ENCODE results near the gene ADCYAP1R1. TPM values are rescaled to one million over a fixed set of nuclear protein-coding genes. Genes with fewer than 3 reads are reported as not detected.

ADCYAP1R1 gene
- total RNA-seq, 1 experiment from 2014 or later: 8.9 TPM

DNA sequence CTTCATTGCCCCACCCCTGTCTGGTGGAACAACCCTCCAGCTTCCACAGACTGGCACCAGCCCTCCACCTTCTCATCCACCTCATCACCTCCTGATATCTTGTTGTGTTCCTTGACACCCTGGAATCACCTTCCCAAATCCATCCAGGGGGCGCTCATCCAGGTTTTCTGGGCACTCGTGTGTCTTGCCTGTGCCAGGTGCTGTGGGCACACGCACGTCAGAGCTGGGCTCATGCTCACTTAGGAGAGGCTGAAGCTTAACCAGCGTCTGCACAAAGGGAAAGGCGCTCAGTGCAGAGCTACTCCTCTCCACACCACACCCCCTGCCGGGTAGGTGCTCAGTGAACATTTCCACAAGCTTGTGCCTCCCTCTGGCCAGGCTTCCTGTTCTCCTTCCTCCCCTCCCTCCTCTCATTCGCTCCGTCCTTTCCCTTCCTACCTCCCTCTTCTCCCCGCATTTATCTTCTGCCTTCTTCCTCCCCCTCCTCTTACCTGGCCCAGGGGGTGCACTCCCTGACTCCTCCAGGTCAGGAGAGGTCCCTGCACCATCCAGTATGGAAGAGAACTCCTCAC is 4.8 kb downstream of the ADCYAP1R1 start:
- WGBS (ENCODE audit: extremely low coverage, insufficient read length, low lambda C conversion rate): no CpG with 5 or more reads among the region's 10 CpGs
- peak; percentile 50 for DNase-seq
- Histone ChIP-seq H2AK5ac (ENCODE audit: insufficient read length, low read length) (no peak overlapping the region), H3K4me1 (ENCODE audit: insufficient read depth, low read length) (no peaks in the 10 kb centered on the region), H3K27me3 (ENCODE audit: insufficient read depth, low read length) (peaks cover 10% of the 10 kb centered on the region; the same call in 1 of the 2 replicates), H3K79me2 (ENCODE audit: insufficient read depth, low read length) (no peaks in the 10 kb centered on the region), H4K5ac (ENCODE audit: insufficient read length, low read depth, low read length) (no peak overlapping the region), H2BK5ac (ENCODE audit: insufficient read length, low read length) (no peak overlapping the region), H3K27ac (ENCODE audit: insufficient read length, low read depth, low read length) (no peak overlapping the region), H3K4me2 (ENCODE audit: insufficient read depth, insufficient read length, low read length) (no peak overlapping the region), H3T11ph (ENCODE audit: low read length) (no peak overlapping the region), H3K9ac (ENCODE audit: extremely low read depth, insufficient read length, low read length) (no peak overlapping the region), H2BK120ac (ENCODE audit: low read depth, low read length, poor library complexity, severe bottlenecking) (no peak overlapping the region), H2BK20ac (ENCODE audit: low read depth, low read length, poor library complexity, severe bottlenecking) (no peak overlapping the region), H4K8ac (replicated peaks; ENCODE audit: insufficient read length, low read depth, low read length) (no peak overlapping the region), H4K91ac (ENCODE audit: insufficient read length, low read depth, low read length) (no peak overlapping the region), H3K23me2 (ENCODE audit: insufficient read length, low read depth, low read length, poor library complexity, severe bottlenecking) (peaks cover 11% of the 10 kb centered on the region), H3K56ac (ENCODE audit: insufficient read length, low read depth, low read length) (no peak overlapping the region), H3K79me1 (ENCODE audit: insufficient read depth, low read depth, low read length, poor library complexity, severe bottlenecking) (no peaks in the 10 kb centered on the region), H3K4ac (ENCODE audit: low read depth, low read length) (no peak overlapping the region), H3K9me3 (ENCODE audit: control insufficient read depth, low read depth, low read length) (no peaks in the 10 kb centered on the region), H2BK15ac (ENCODE audit: low read depth, low read length) (no peak overlapping the region), H3K14ac (ENCODE audit: insufficient read depth, low read length) (no peak overlapping the region), H4K20me1 (ENCODE audit: control insufficient read depth, insufficient read depth, insufficient read length) (no peaks in the 10 kb centered on the region), H3K18ac (ENCODE audit: insufficient read length, low read depth, low read length) (no peak overlapping the region), H2AFZ (ENCODE audit: low read length) (no peak overlapping the region), H2BK12ac (ENCODE audit: insufficient read length, low read depth, low read length) (no peak overlapping the region), H3K23ac (ENCODE audit: insufficient read length, low read depth, low read length) (no peak overlapping the region)
- Mint-ChIP-seq H3K4me3 (no peak overlapping the region; a peak in 1 of 5 replicates), H3K27ac (no peak overlapping the region), H3K4me1 (peaks cover 29 to 46% of the 10 kb centered on the region in 2 experiments), H3K27me3 (ENCODE audit: low read depth) (peaks cover 45% of the 10 kb centered on the region), H3K9me3 (no peaks in the 10 kb centered on the region; a peak in 1 of 5 replicates), H3K36me3 (ENCODE audit: insufficient read depth in 1 of 3, low read depth in 3 of 3) (no peaks in the 10 kb centered on the region; a peak in 1 of 7 replicates)
- TF ChIP-seq, protein P1, sequence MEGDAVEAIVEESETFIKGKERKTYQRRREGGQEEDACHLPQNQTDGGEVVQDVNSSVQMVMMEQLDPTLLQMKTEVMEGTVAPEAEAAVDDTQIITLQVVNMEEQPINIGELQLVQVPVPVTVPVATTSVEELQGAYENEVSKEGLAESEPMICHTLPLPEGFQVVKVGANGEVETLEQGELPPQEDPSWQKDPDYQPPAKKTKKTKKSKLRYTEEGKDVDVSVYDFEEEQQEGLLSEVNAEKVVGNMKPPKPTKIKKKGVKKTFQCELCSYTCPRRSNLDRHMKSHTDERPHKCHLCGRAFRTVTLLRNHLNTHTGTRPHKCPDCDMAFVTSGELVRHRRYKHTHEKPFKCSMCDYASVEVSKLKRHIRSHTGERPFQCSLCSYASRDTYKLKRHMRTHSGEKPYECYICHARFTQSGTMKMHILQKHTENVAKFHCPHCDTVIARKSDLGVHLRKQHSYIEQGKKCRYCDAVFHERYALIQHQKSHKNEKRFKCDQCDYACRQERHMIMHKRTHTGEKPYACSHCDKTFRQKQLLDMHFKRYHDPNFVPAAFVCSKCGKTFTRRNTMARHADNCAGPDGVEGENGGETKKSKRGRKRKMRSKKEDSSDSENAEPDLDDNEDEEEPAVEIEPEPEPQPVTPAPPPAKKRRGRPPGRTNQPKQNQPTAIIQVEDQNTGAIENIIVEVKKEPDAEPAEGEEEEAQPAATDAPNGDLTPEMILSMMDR (conservative IDR thresholded peaks at IDR 0.05): peak; percentile 62
